ENCODE data around the gene TBK1. TPM values are rescaled to one million over a fixed set of nuclear protein-coding genes. Genes with fewer than 3 reads are reported as not detected.

TBK1 gene
- total RNA-seq, 4 donors from 2014 or later = 15.3 to 27.5 (median 19.9) TPM

GRCh38 chr12:64528616-64529015 lies 76.7 kb downstream of the TBK1 start:
- no peak overlapping the region for H3K27ac ChIP-seq
- no peaks in the 10 kb centered on the region for H3K4me1 ChIP-seq
- H3K9me3 ChIP-seq = no peaks in the 10 kb centered on the region
- TF ChIP-seq EP300 (IDR thresholded peaks at IDR 0.05) = no peak
- 73% methylated on average over 8 of the region's 8 CpGs for WGBS
- no peaks in the 10 kb centered on the region for H3K36me3 ChIP-seq
- H3K27me3 ChIP-seq = no peaks in the 10 kb centered on the region
- H3K4me3 ChIP-seq = no peak overlapping the region
- DNase-seq (ENCODE audit: low spot score in 2 of 2) = no peak

DNA sequence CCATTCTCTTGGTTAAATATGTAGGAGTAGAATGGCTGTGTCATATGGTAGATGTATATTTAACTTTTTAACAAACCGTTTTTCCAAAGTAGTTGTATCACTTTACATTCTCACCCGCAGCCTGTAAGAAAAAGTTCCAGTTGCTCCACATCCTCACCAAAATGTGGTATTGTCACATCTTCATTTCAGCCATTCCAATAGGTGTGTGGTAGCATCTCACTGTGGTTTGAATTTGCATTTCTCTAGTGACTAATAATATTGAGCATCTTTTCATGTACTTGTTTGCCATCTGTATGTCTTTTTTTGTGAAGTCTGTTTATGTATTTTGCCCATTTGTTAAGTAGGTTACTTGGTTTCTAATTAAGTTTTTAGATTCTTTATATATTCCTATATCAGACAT lies 78.6 kb downstream of the TBK1 start:
- no peak for DNase-seq (ENCODE audit: low spot score in 2 of 2)
- H3K36me3 ChIP-seq = no peaks in the 10 kb centered on the region
- H3K4me3 ChIP-seq = no peak overlapping the region
- TF ChIP-seq CTCF (IDR thresholded peaks at IDR 0.05) (no peak), POLR2A (IDR thresholded peaks at IDR 0.05) (no peak), POLR2AphosphoS5 (IDR thresholded peaks at IDR 0.05) (no peak), EP300 (IDR thresholded peaks at IDR 0.05) (no peak)
- H3K9me3 ChIP-seq = no peaks in the 10 kb centered on the region
- H3K4me1 ChIP-seq = no peaks in the 10 kb centered on the region
- no peak overlapping the region for H3K27ac ChIP-seq
- WGBS = 89% methylated on average over 2 of the region's 2 CpGs
- H3K27me3 ChIP-seq = no peaks in the 10 kb centered on the region

DNA sequence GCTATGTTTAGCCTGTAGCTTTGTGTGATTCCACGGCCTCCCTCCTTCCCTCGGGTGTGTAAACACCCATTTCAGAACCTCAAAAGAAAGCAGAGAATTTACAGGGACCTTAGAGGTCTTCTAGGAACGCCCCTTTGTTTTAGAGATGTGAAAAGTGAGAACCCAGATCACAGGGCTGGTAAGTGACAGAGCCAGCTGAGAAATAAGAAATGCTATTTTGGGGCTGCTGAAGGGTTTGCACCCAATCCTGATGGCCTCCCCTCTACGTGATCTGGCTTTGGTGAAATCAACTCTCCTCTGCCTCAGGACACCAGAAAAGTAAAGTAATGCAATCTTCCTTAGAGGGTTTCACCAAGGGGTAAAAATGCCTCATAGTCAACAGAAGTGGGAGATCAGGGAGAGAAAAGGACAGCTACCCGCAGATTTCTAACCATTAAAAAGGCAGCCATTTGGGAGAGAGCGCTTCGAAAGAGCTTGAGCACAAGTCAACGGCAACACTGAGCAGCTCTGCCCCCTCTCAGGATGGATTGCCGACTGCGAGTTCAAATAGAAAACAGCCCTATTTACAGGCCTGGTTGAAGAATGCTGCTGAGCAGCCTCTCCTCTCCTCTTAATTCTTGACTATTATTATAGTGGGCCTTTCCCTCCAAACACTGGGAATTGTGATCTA lies 79.9 kb downstream of the TBK1 start:
- H3K4me1 ChIP-seq = no peaks in the 10 kb centered on the region
- no peaks in the 10 kb centered on the region for H3K27me3 ChIP-seq
- no peak overlapping the region for H3K27ac ChIP-seq
- no peak for DNase-seq (ENCODE audit: low spot score in 2 of 2)
- 68% methylated on average over 10 of the region's 10 CpGs for WGBS
- H3K4me3 ChIP-seq = no peak overlapping the region
- TF ChIP-seq POLR2A (IDR thresholded peaks at IDR 0.05) (no peak), EP300 (IDR thresholded peaks at IDR 0.05) (no peak), CTCF (IDR thresholded peaks at IDR 0.05) (no peak), POLR2AphosphoS5 (IDR thresholded peaks at IDR 0.05) (no peak)
- no peaks in the 10 kb centered on the region for H3K36me3 ChIP-seq
- H3K9me3 ChIP-seq = no peaks in the 10 kb centered on the region

GRCh38 chr12:64532734-64533351 lies 80.9 kb downstream of the TBK1 start:
- no peak for TF ChIP-seq POLR2AphosphoS5 (IDR thresholded peaks at IDR 0.05)
- no peak for TF ChIP-seq POLR2A (IDR thresholded peaks at IDR 0.05)
- TF ChIP-seq CTCF (IDR thresholded peaks at IDR 0.05) = no peak
- no peak for TF ChIP-seq EP300 (IDR thresholded peaks at IDR 0.05)
- Histone ChIP-seq H3K9me3 (no peaks in the 10 kb centered on the region), H3K27me3 (no peaks in the 10 kb centered on the region), H3K36me3 (no peaks in the 10 kb centered on the region), H3K4me1 (no peaks in the 10 kb centered on the region), H3K27ac (no peak overlapping the region), H3K4me3 (no peak overlapping the region)
- 94% methylated on average over 8 of the region's 11 CpGs for WGBS
- no peak for DNase-seq (ENCODE audit: low spot score in 2 of 2)

DNA sequence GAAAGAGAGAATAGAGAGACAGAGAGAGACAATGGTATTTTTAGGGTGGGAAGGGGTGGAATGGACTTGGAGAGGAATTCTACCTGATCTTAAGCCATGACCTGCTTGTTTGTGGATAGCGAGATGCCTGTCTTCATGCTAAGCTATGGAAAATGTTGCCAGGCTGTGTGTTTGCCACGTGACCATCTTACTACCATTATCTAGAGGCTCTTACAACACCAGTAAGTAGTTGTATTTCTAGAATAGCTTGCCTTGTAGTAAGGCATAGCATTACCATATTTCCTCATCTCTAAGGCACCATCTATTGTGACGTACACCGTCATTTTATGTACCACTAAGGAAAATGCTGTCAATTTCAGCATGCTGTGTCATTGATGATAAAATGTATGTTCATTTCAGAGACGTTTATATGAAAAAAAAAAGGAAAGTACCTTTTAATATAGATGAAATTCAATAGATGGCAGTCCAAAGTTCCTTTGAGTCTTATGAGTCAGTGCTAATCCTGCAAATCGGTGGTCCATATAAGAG lies 82.8 kb downstream of the TBK1 start:
- H3K4me1 ChIP-seq = no peaks in the 10 kb centered on the region
- 76% methylated on average over 6 of the region's 6 CpGs for WGBS
- no peak for DNase-seq (ENCODE audit: low spot score in 2 of 2)
- H3K27me3 ChIP-seq = no peaks in the 10 kb centered on the region
- H3K36me3 ChIP-seq = no peaks in the 10 kb centered on the region
- H3K4me3 ChIP-seq = no peak overlapping the region
- no peak overlapping the region for H3K27ac ChIP-seq
- H3K9me3 ChIP-seq = no peaks in the 10 kb centered on the region
- TF ChIP-seq POLR2AphosphoS5 (IDR thresholded peaks at IDR 0.05) (no peak), POLR2A (IDR thresholded peaks at IDR 0.05) (no peak), CTCF (IDR thresholded peaks at IDR 0.05) (no peak)
